Spleen (tissue), 7 donors: ENCODE measurements around the gene KLHL21.

ENCODE experiments used
- POLR2AphosphoS5 ChIP-seq, 3 donors: sonication (generic); formaldehyde crosslinking; IDR thresholded peaks; one replicate each; pipeline ENCODE4 v1.5.1; 2017; ENCODE audit warnings: antibody characterized with exemption in 3 of 3
- TF ChIP-seq, protein P1 (sequence below), 11 experiments: fragments of 200-600 bp in 7 of 11; fragments of 450-650 bp in 4 of 11; sonication (generic) in 4 of 11; IDR thresholded peaks in 8 of 11; conservative IDR thresholded peaks in 3 of 11; 1 replicate in 7 of 11; 2 replicates in 4 of 11; pipeline versions ENCODE4 v1.4.0 to v1.8.0; 2016 to 2021; ENCODE audit warnings: antibody characterized with exemption in 11 of 11, inconsistent platforms in 4 of 11, mild to moderate bottlenecking in 1 of 11
- donor health status: DM: no; HTN: no; CAD: no; lungs with moderate emphysema.
- donor health status: DM: no; HTN: no; CAD: no.
- donor health status: DM: no; HTN: no; CAD: no.

DNA sequence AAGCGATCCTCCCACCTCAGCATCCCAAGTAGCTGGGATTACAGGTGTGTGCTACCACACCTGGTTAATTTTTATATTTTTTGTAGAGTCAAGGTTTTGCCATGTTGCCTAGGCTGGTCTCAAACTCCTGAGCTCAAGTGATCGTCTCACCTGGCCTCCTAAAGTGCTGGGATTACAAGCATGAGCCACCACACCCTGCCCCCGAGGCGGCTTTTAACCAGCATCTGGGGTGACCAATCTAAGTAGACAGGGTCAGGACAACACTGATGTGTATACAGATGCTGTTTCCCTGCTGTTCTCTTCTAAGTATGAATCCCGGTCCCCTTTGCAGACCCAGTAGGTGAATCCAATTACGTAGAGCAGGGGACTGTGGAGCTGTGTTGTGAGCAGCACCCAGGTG, 45.9 kb upstream of the KLHL21 start:
- no peak for TF ChIP-seq POLR2AphosphoS5 (IDR thresholded peaks at IDR 0.05)
- TF ChIP-seq, protein P1, sequence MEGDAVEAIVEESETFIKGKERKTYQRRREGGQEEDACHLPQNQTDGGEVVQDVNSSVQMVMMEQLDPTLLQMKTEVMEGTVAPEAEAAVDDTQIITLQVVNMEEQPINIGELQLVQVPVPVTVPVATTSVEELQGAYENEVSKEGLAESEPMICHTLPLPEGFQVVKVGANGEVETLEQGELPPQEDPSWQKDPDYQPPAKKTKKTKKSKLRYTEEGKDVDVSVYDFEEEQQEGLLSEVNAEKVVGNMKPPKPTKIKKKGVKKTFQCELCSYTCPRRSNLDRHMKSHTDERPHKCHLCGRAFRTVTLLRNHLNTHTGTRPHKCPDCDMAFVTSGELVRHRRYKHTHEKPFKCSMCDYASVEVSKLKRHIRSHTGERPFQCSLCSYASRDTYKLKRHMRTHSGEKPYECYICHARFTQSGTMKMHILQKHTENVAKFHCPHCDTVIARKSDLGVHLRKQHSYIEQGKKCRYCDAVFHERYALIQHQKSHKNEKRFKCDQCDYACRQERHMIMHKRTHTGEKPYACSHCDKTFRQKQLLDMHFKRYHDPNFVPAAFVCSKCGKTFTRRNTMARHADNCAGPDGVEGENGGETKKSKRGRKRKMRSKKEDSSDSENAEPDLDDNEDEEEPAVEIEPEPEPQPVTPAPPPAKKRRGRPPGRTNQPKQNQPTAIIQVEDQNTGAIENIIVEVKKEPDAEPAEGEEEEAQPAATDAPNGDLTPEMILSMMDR (IDR thresholded peaks at IDR 0.05 in 8 of 11, conservative IDR thresholded peaks at IDR 0.05 in 3 of 11): no peak
